Stimulated activated CD4-positive, alpha-beta T cell treated with anti-CD3 and anti-CD28 coated beads, Interleukin-2, amount 100 ng/mL, for 4 hours (primary cell): ENCODE measurements around the gene EDC4.
"Not testable (repeated sequence)": the region's sequence is repeated elsewhere in the genome, so short reads cannot be mapped to it uniquely, and the experiment has no call there.

Experiments
- DNase-seq: peaks from one replicate; pipeline ENCODE4 v3.0.0-alpha.2; 2020; ENCODE audit warnings: low read depth

EDC4 gene

GRCh38 chr16:67853670-67854069, 19.2 kb upstream of the EDC4 start:
- DNase-seq = no peak

- no peak for DNase-seq
Observed at GRCh38 chr16:67855789-67856188, 17.1 kb upstream of the EDC4 start.

- DNase-seq = no peak
Observed at GRCh38 chr16:67856927-67857546, 15.8 kb upstream of the EDC4 start.

- DNase-seq = no peak
Observed at GRCh38 chr16:67857547-67858233, 15.2 kb upstream of the EDC4 start.

GRCh38 chr16:67858500-67858899, 14.4 kb upstream of the EDC4 start:
- no peak for DNase-seq

- DNase-seq = no peak
Observed at GRCh38 chr16:67860589-67861398, 12.1 kb upstream of the EDC4 start.

GRCh38 chr16:67861877-67862276, 11.0 kb upstream of the EDC4 start:
- no peak for DNase-seq

- DNase-seq = no peak
Observed at GRCh38 chr16:67862623-67863583, 9.9 kb upstream of the EDC4 start.

- DNase-seq = not testable (repeated sequence)
Observed at GRCh38 chr16:67864044-67864443, 8.8 kb upstream of the EDC4 start.

- no peak for DNase-seq
Observed at GRCh38 chr16:67864594-67864993, 8.3 kb upstream of the EDC4 start.

GRCh38 chr16:67865318-67865717, 7.5 kb upstream of the EDC4 start:
- no peak for DNase-seq

GRCh38 chr16:67868290-67868689, 4.6 kb upstream of the EDC4 start:
- DNase-seq = no peak

GRCh38 chr16:67869653-67870052, 3.2 kb upstream of the EDC4 start:
- no peak for DNase-seq

GRCh38 chr16:67871256-67871655, 1.6 kb upstream of the EDC4 start:
- DNase-seq = no peak

- DNase-seq = no peak
Observed at GRCh38 chr16:67872131-67872630, 671 bp upstream of the EDC4 start.

- no peak for DNase-seq
Observed at GRCh38 chr16:67873435-67874370, 851 bp downstream of the EDC4 start.

- no peak for DNase-seq
Observed at GRCh38 chr16:67874372-67874771, 1.5 kb downstream of the EDC4 start.

- DNase-seq = no peak
Observed at GRCh38 chr16:67877064-67877463, 4.2 kb downstream of the EDC4 start.

GRCh38 chr16:67878232-67878631, 5.4 kb downstream of the EDC4 start:
- DNase-seq = no peak

- no peak for DNase-seq
Observed at GRCh38 chr16:67878846-67879245, 6.0 kb downstream of the EDC4 start.

- no peak for DNase-seq
Observed at GRCh38 chr16:67879462-67879861, 6.6 kb downstream of the EDC4 start.
